Keratinocyte (primary cell): ENCODE results near the gene ABLIM1. TPM values are rescaled to one million over a fixed set of nuclear protein-coding genes. Genes with fewer than 3 reads are reported as not detected.

Source experiments
- DNase-seq: peaks from one replicate; pipeline ENCODE4 v3.0.0-alpha.2; 2011; ENCODE audit warnings: low read depth, missing footprints, low spot score
- FAIRE-seq: peaks from 2 replicates; lab custom pipeline; 2011; peaks lifted over from hg19 to GRCh38; lab: Jason Lieb, UNC
- H2AFZ ChIP-seq: 2 replicates; pipeline ENCODE4 v1.6.0; 2012; ENCODE audit warnings: low read length, control low read depth, inconsistent platforms; ENCODE audit not compliant: control insufficient read depth
- H3K27ac ChIP-seq: 2 replicates; pipeline ENCODE4 v1.5.1; 2011; ENCODE audit warnings: low read length; ENCODE audit not compliant: control insufficient read depth, insufficient read depth
- H3K27me3 ChIP-seq: 3 replicates; pipeline ENCODE4 v1.6.0; 2011; ENCODE audit warnings: low read length; ENCODE audit not compliant: control insufficient read depth, insufficient read depth; ENCODE audit errors: extremely low read depth
- H3K36me3 ChIP-seq, 2 experiments: 2 replicates in 1 of 2; 3 replicates in 1 of 2; pipeline ENCODE4 v1.5.1; 2011; ENCODE audit warnings: low read length in 2 of 2, mild to moderate bottlenecking in 1 of 2; ENCODE audit not compliant: control insufficient read depth in 2 of 2, insufficient read depth in 2 of 2; ENCODE audit errors: extremely low read depth in 1 of 2
- H3K4me1 ChIP-seq: 3 replicates; pipeline ENCODE4 v1.5.1; 2011; ENCODE audit warnings: low read length; ENCODE audit not compliant: control insufficient read depth, insufficient read depth; ENCODE audit errors: extremely low read depth
- H3K4me2 ChIP-seq: 3 replicates; pipeline ENCODE4 v1.6.0; 2011; ENCODE audit warnings: low read depth, low read length; ENCODE audit not compliant: control insufficient read depth, insufficient read depth; ENCODE audit errors: extremely low read depth
- H3K4me3 ChIP-seq, 3 experiments: fragments of 200-600 bp in 1 of 3; sonication (generic) in 1 of 3; 2 replicates in 2 of 3; 3 replicates in 1 of 3; pipeline ENCODE4 v1.5.1; 2011 to 2016; ENCODE audit warnings: low read length in 3 of 3, mild to moderate bottlenecking in 3 of 3, control low read depth in 2 of 3, inconsistent platforms in 1 of 3, low read depth in 1 of 3, mixed read lengths in 1 of 3, mixed run types in 1 of 3, moderate library complexity in 1 of 3; ENCODE audit not compliant: control insufficient read depth in 2 of 3, insufficient read depth in 2 of 3; ENCODE audit errors: extremely low read depth in 1 of 3
- H3K79me2 ChIP-seq: 2 replicates; pipeline ENCODE4 v1.6.0; 2012; ENCODE audit warnings: low read length; ENCODE audit not compliant: control insufficient read depth, insufficient read depth
- H3K9ac ChIP-seq: 3 replicates; pipeline ENCODE4 v1.6.0; 2011; ENCODE audit warnings: low read length; ENCODE audit not compliant: control insufficient read depth, insufficient read depth; ENCODE audit errors: extremely low read depth
- H3K9me1 ChIP-seq: 3 replicates; pipeline ENCODE4 v1.6.0; 2011; ENCODE audit warnings: low read length; ENCODE audit not compliant: control insufficient read depth, insufficient read depth; ENCODE audit errors: extremely low read depth
- H3K9me3 ChIP-seq: 2 replicates; pipeline ENCODE4 v1.5.1; 2012; ENCODE audit warnings: low read depth, low read length; ENCODE audit not compliant: control insufficient read depth
- H4K20me1 ChIP-seq: 3 replicates; pipeline ENCODE4 v1.6.0; 2011; ENCODE audit warnings: low read length; ENCODE audit not compliant: control insufficient read depth, insufficient read depth; ENCODE audit errors: extremely low read depth
- CTCF ChIP-seq, 3 experiments: IDR thresholded peaks in 1 of 3; conservative IDR thresholded peaks in 1 of 3; optimal IDR thresholded peaks in 1 of 3; 2 replicates in 2 of 3; 3 replicates in 1 of 3; pipeline versions ENCODE3 to v1.5.1; 2011; ENCODE audit warnings: low read length in 3 of 3, mild to moderate bottlenecking in 3 of 3, moderate library complexity in 2 of 3, control low read depth in 1 of 3, inconsistent platforms in 1 of 3; ENCODE audit not compliant: insufficient read depth in 2 of 3; ENCODE audit errors: extremely low read depth in 1 of 3
- EZH2 ChIP-seq: IDR thresholded peaks from one replicate; pipeline ENCODE4 v1.6.1; 2012; ENCODE audit warnings: inconsistent platforms, mild to moderate bottlenecking, low read length, moderate library complexity
- dilution Hi-C: fragments of 300-500 bp; cut with MboI; formaldehyde crosslinking; loops from one replicate; pipeline ENCODE4 v1.7.0; 2020; ENCODE audit warnings: low sequenced_read_pairs; ENCODE audit not compliant: extremely low pct_ligation_motif_present
- polyA plus RNA-seq, 5 experiments: library from polyadenylated mRNA; depleted of rRNA in 3 of 5; stranded (reverse) in 3 of 5; stranded (forward) in 1 of 5; unstranded in 1 of 5; fragments of >200 nt; gene quantifications; 1 replicate in 1 of 5; 2 replicates in 3 of 5; 3 replicates in 1 of 5; pipeline versions ENCODE4 v1.2.1 to v1.2.3, GENCODE V29; 2011 to 2012; ENCODE audit warnings: missing spikeins in 2 of 5, low read depth in 1 of 5, low replicate concordance in 1 of 5

ABLIM1 gene
- polyA plus RNA-seq, 1 donor (not counting 4 experiments of a cell fraction or from before 2014, with no cell fraction given) = 55.2 TPM

- H3K27me3 ChIP-seq = no peaks in the 10 kb centered on the region
- H4K20me1 ChIP-seq = no peaks in the 10 kb centered on the region
- no peak overlapping the region for H3K9ac ChIP-seq
- DNase-seq (no peak), FAIRE-seq (no peak)
- peak overlapping the region in 1 of 3 experiments; percentile 16 for H3K4me3 ChIP-seq
- no peaks in the 10 kb centered on the region for H3K36me3 ChIP-seq
- no peaks in the 10 kb centered on the region for H3K79me2 ChIP-seq
- dilution Hi-C loops = no loop called here
- H3K9me1 ChIP-seq = no peaks in the 10 kb centered on the region
- peaks cover 48% of the 10 kb centered on the region for H3K4me1 ChIP-seq
- peak overlapping the region; percentile 57 for H3K4me2 ChIP-seq
- no peaks in the 10 kb centered on the region for H3K9me3 ChIP-seq
- no peak for TF ChIP-seq CTCF (optimal IDR thresholded peaks at IDR 0.05 in 1 of 3, IDR thresholded peaks at IDR 0.05 in 1 of 3, conservative IDR thresholded peaks at IDR 0.05 in 1 of 3; ENCODE audit: extremely low read depth in 1 of 3, insufficient read depth in 2 of 3, low read length in 3 of 3)
- TF ChIP-seq EZH2 = no peak
- no peak overlapping the region for H2AFZ ChIP-seq
- H3K27ac ChIP-seq = peak overlapping the region; percentile 61
Observed at GRCh38 chr10:114624422-114624821, 33.7 kb downstream of the ABLIM1 start.

- Histone ChIP-seq H3K27ac (peak overlapping the region; percentile 61), H3K4me2 (peak overlapping the region; percentile 57), H3K4me1 (peaks cover 48% of the 10 kb centered on the region), H3K27me3 (no peaks in the 10 kb centered on the region), H3K4me3 (peak overlapping the region in 1 of 3 experiments; percentile 16), H3K9me1 (no peaks in the 10 kb centered on the region), H3K36me3 (no peaks in the 10 kb centered on the region), H3K9me3 (no peaks in the 10 kb centered on the region), H3K79me2 (no peaks in the 10 kb centered on the region), H4K20me1 (no peaks in the 10 kb centered on the region), H2AFZ (no peak overlapping the region), H3K9ac (no peak overlapping the region)
- dilution Hi-C loops = no loop called here
- FAIRE-seq = peak; percentile 77
- peak; percentile 70 for DNase-seq
- no peak for TF ChIP-seq EZH2
- no peak for TF ChIP-seq CTCF (optimal IDR thresholded peaks at IDR 0.05 in 1 of 3, IDR thresholded peaks at IDR 0.05 in 1 of 3, conservative IDR thresholded peaks at IDR 0.05 in 1 of 3; ENCODE audit: extremely low read depth in 1 of 3, insufficient read depth in 2 of 3, low read length in 3 of 3)
Observed at GRCh38 chr10:114623661-114624294, 34.3 kb downstream of the ABLIM1 start.
